GM18499 (cell line): ENCODE results near the gene ZMPSTE24.
"Not testable (repeated sequence)": the region's sequence is repeated elsewhere in the genome, so short reads cannot be mapped to it uniquely, and the experiment has no call there.

Experiments used
- ATAC-seq: cut with Tn5 transposase; IDR thresholded peaks from one replicate; pipeline ENCODE4 v1.9.1; 2021; ENCODE audit warnings: moderate number of reproducible peaks; ENCODE audit not compliant: insufficient read depth, unreplicated experiment

Gene ZMPSTE24

GRCh38 chr1:40315795-40316594 is 58.0 kb downstream of the ZMPSTE24 start:
- no peak for ATAC-seq

- ATAC-seq: no peak
These were observed 58.8 kb downstream of the ZMPSTE24 start, which contains the start of gene COL9A2 for GRCh38 chr1:40316595-40317393. COL9A2 (minus strand) TSS chr1:40317286; CDS start chr1:40317197, 89 bp downstream.

- no peak for ATAC-seq
These were observed 59.5 kb downstream of the ZMPSTE24 start for GRCh38 chr1:40317394-40318074.

GRCh38 chr1:40318476-40318875 is 60.4 kb downstream of the ZMPSTE24 start:
- no peak for ATAC-seq

- no peak for ATAC-seq
These were observed 61.1 kb downstream of the ZMPSTE24 start for GRCh38 chr1:40318970-40319621.

- ATAC-seq: not testable (repeated sequence)
These were observed 73.4 kb downstream of the ZMPSTE24 start for GRCh38 chr1:40331403-40331802.

GRCh38 chr1:40332695-40333094 is 74.7 kb downstream of the ZMPSTE24 start:
- ATAC-seq: no peak

GRCh38 chr1:40337443-40337842 is 79.4 kb downstream of the ZMPSTE24 start:
- no peak for ATAC-seq

- no peak for ATAC-seq
These were observed 80.8 kb downstream of the ZMPSTE24 start for GRCh38 chr1:40338745-40339419.

GRCh38 chr1:40339420-40340323 is 81.6 kb downstream of the ZMPSTE24 start:
- ATAC-seq: no peak

- ATAC-seq: no peak
These were observed 83.7 kb downstream of the ZMPSTE24 start for GRCh38 chr1:40341491-40342380.

- not testable (repeated sequence) for ATAC-seq
These were observed 84.3 kb downstream of the ZMPSTE24 start for GRCh38 chr1:40342381-40342717.
